ENCODE data around the gene GPR137C. TPM values are rescaled to one million over a fixed set of nuclear protein-coding genes. Genes with fewer than 3 reads are reported as not detected.

Gene GPR137C, protein sequence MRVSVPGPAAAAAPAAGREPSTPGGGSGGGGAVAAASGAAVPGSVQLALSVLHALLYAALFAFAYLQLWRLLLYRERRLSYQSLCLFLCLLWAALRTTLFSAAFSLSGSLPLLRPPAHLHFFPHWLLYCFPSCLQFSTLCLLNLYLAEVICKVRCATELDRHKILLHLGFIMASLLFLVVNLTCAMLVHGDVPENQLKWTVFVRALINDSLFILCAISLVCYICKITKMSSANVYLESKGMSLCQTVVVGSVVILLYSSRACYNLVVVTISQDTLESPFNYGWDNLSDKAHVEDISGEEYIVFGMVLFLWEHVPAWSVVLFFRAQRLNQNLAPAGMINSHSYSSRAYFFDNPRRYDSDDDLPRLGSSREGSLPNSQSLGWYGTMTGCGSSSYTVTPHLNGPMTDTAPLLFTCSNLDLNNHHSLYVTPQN
- total RNA-seq (2013; cell fraction: nucleolus; rRNA removed) = 0.22 and 0.29 TPM in 2 replicates
- total RNA-seq (2014; rRNA removed) = 0.11 and 0.33 TPM in 2 replicates
- total RNA-seq (2014; rRNA removed; fragmentation: Illumina TruSeq; extraction: Trizol) = 0.18 and 0.32 TPM in 2 replicates
- total RNA-seq (2021) = 0.24 and 0.72 TPM in 2 replicates
- polyA plus RNA-seq (2011; ENCODE audit: low read depth) = 0.25 TPM
- 0.26 and 0.37 TPM in 2 replicates for polyA plus RNA-seq (2011; rRNA removed)
- 0.03 and 0.05 TPM in 2 replicates for polyA plus RNA-seq (2011; cell fraction: cytosol; rRNA removed)
- polyA plus RNA-seq (2011; cell fraction: nucleus; rRNA removed) = 0.55 and 0.88 TPM in 2 replicates
- polyA plus RNA-seq (2012) = 0.31 and 0.45 TPM in 2 replicates
- 0.28 and 0.84 TPM in 2 replicates for polyA plus RNA-seq (2014; fragmentation: Illumina TruSeq; extraction: Trizol)
- polyA plus RNA-seq (2014; fragmentation: Nextera tagmentation; extraction: Ambion mirVana) = under 1 TPM; 0.03 to 0.05 TPM
- polyA plus RNA-seq (2014; rRNA removed) = 0.16 and 0.29 TPM in 2 replicates
- polyA plus RNA-seq (2016; fragmentation: Nextera tagmentation; extraction: Ambion mirVana) = under 1 TPM; 0.10 to 0.35 TPM
- polyA minus RNA-seq (2011; rRNA and poly(A)+ RNA removed) = 0.36 and 0.73 TPM in 2 replicates
- polyA minus RNA-seq (2011; cell fraction: cytosol; rRNA and poly(A)+ RNA removed) = not detected in 2 replicates
- 0.60 and 1.1 TPM in 2 replicates for polyA minus RNA-seq (2011; cell fraction: nucleus; rRNA and poly(A)+ RNA removed)
- Bru-seq, nascent RNA = percentile 22 among the genes with signal in this experiment
- percentile 23 among the genes with signal in this experiment for BruChase-seq, experiment 1, labeled RNA remaining after a 6-hour chase
- BruChase-seq, experiment 2, labeled RNA remaining after a 2-hour chase = percentile 22 among the genes with signal in this experiment
- long read RNA-seq, experiment 1 = 0 reads
- long read RNA-seq, experiment 2 = 0 reads

DNA sequence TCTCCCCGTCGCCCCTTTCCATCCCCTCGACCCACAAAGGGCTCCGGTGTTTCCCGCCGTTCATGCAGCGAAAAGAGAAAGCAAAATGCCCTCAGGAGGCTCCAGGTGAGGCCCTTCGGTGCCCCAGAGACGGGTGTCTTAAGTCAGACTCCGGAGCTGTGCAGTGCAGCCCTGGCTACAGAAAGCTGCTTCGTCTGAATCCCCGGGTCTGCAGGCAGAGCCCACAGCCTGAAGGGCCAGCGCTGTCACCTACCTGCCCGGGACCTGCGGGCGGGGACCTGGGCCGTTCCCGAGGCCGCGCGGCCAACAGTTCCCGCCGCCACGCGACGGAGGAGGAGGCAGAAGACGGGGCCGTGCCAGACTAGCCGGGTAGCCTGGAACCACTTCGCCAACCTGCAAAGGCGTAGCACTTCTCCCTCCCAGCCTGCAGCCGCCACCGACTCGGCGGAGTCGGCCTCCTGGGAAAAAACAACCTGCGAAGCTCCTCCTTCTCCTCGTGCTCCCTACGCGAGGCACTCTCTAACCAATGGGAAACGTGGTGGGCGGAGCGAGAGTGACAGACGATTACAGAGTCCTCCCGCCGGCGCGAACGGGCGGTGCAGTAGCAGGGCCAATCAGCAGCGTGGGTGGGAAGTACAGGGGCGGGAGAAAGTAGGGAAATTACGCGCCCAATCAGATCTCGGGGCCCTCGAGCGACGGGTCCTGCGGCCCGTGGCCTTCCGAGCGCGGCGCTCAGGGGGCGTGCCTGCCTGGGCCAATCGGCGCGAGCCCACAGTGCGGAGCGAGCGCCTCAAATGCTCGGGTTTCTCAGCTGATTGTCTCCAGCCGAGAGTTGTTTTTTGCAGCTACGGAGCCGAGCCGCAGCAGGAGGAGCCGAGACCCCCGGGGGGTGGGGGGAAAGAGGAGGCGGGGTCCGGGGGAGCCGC is at the start of gene GPR137C, which contains the start of gene TXNDC16:
TSS of gene GPR137C (plus strand) at position 774 of the 926 bp plus-strand sequence. CDS start 312 bp downstream, outside the sequence.
TSS of gene TXNDC16 (minus strand) at position 443 of the 926 bp plus-strand sequence. CDS start 8,948 bp downstream, outside the sequence.
- FAIRE-seq (peak; percentile 94), DNase-seq (ENCODE audit: low read depth, low spot score) (peak; percentile 99), ATAC-seq (peak; percentile 97)
- WGBS (ENCODE audit: insufficient coverage, insufficient replicate concordance, low lambda C conversion rate, missing lambda C conversion rate) = 1% methylated on average over 68 of the region's 81 CpGs
- H3K9me3 ChIP-seq (replicated peaks; ENCODE audit: control insufficient read depth, insufficient read depth, low read length) = no peaks in the 10 kb centered on the region
- CTCF ChIA-PET = interaction anchor here (0.6 to 2.2 kb wide), 8 partner anchors 10 to 559 kb away, joined by 3 to 7 read pairs (median 4); no protein-coding TSS in a partner anchor
- POLR2A ChIA-PET = interaction anchor here (0.6 to 2.2 kb wide), 7 partner anchors 10 to 691 kb away, joined by 3 to 11 read pairs (median 3); no protein-coding TSS in a partner anchor
- no peaks in the 10 kb centered on the region for H4K20me1 ChIP-seq (ENCODE audit: control insufficient read depth, insufficient read depth)
- BruUV-seq (replicated peaks) = TSS peak; percentile 76
- RAD21 ChIA-PET (ENCODE audit: unreplicated experiment) = interaction anchor here (0.6 to 1.2 kb wide), 3 partner anchors 127 to 557 kb away, joined by 3 read pairs; no protein-coding TSS in a partner anchor
- H3K36me3 ChIP-seq (ENCODE audit: control insufficient read depth in 2 of 2, insufficient read depth in 2 of 2, low read length in 1 of 2) = no peaks in the 10 kb centered on the region
- peaks cover 8% of the 10 kb centered on the region for H3K4me1 ChIP-seq (ENCODE audit: control insufficient read depth, insufficient read depth, low read length)
- peaks cover 6% of the 10 kb centered on the region for H3K79me2 ChIP-seq (ENCODE audit: control insufficient read depth, insufficient read depth, low read length)
- H3K4me2 ChIP-seq (ENCODE audit: control insufficient read depth, insufficient read depth) = peak within 1 kb of the TSS; percentile 90
- SMC1A ChIA-PET (ENCODE audit: uncharacterized antibody, unreplicated experiment) = interaction anchor here (0.6 to 2.5 kb wide), 7 partner anchors 9 to 140 kb away, joined by 3 to 12 read pairs (median 3); no protein-coding TSS in a partner anchor
- H3K4me3 ChIP-seq = peak within 1 kb of the TSS; percentile 93
- in situ Hi-C loops (cut with MboI) (no loop called here), intact Hi-C loops (cut with micrococcal nuclease; ENCODE audit: unreplicated experiment) (loop anchor here (5.0 kb wide), 1 partner anchor 240 kb away; the partner anchor contains the start of gene GNPNAT1)
- peaks cover 0 to 2% of the 10 kb centered on the region in 2 experiments; a peak in 3 of 4 replicates for H3K27me3 ChIP-seq (replicated peaks in 1 of 2; ENCODE audit: control insufficient read depth in 2 of 2, insufficient read depth in 2 of 2, low read length in 1 of 2)
- peak within 1 kb of the TSS; percentile 87 for H3K9ac ChIP-seq (ENCODE audit: control insufficient read depth, insufficient read depth, low read length)
- H3K27ac ChIP-seq (ENCODE audit: control insufficient read depth, insufficient read depth) = peak within 1 kb of the TSS; percentile 73
- H2AFZ ChIP-seq (ENCODE audit: control insufficient read depth, low read depth, low read length) = peak within 1 kb of the TSS; percentile 94
- no peak for TF ChIP-seq ZNF622 (IDR thresholded peaks at IDR 0.05)
- TF ChIP-seq BACH1 (IDR thresholded peaks at IDR 0.05; ENCODE audit: borderline replicate concordance) = 0 out of 2 replicates have a peak, but pooled peaks have one; percentile 13
- 0 out of 2 replicates have a peak, but pooled peaks have one; percentile 8 for TF ChIP-seq TCF3 (IDR thresholded peaks at IDR 0.05; ENCODE audit: borderline replicate concordance, insufficient read depth, low read depth, low read length)
- TF ChIP-seq, protein P1, sequence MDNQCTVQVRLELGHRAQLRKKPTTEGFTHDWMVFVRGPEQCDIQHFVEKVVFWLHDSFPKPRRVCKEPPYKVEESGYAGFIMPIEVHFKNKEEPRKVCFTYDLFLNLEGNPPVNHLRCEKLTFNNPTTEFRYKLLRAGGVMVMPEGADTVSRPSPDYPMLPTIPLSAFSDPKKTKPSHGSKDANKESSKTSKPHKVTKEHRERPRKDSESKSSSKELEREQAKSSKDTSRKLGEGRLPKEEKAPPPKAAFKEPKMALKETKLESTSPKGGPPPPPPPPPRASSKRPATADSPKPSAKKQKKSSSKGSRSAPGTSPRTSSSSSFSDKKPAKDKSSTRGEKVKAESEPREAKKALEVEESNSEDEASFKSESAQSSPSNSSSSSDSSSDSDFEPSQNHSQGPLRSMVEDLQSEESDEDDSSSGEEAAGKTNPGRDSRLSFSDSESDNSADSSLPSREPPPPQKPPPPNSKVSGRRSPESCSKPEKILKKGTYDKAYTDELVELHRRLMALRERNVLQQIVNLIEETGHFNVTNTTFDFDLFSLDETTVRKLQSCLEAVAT (IDR thresholded peaks at IDR 0.05) = no peak
- 0 out of 4 replicates have a peak, but pooled peaks of 1 of the 2 experiments have one; percentile 21 for TF ChIP-seq EP300 (IDR thresholded peaks at IDR 0.05; ENCODE audit: borderline replicate concordance in 1 of 2, control insufficient read depth in 1 of 2, low read depth in 2 of 2, low read length in 2 of 2)
- no peak for TF ChIP-seq TCF7 (IDR thresholded peaks at IDR 0.05; ENCODE audit: borderline replicate concordance)
- TF ChIP-seq CBX5 (IDR thresholded peaks at IDR 0.05; ENCODE audit: low read depth) = 0 out of 2 replicates have a peak, but pooled peaks have one; percentile 39
- no peak for TF ChIP-seq ZBTB40 (IDR thresholded peaks at IDR 0.05; ENCODE audit: borderline replicate concordance)
- no peak for TF ChIP-seq TARDBP (IDR thresholded peaks at IDR 0.05; ENCODE audit: borderline replicate concordance)

All from GM12878 (cell line).